ENCODE measurements around the gene LDLRAD4.

DNA sequence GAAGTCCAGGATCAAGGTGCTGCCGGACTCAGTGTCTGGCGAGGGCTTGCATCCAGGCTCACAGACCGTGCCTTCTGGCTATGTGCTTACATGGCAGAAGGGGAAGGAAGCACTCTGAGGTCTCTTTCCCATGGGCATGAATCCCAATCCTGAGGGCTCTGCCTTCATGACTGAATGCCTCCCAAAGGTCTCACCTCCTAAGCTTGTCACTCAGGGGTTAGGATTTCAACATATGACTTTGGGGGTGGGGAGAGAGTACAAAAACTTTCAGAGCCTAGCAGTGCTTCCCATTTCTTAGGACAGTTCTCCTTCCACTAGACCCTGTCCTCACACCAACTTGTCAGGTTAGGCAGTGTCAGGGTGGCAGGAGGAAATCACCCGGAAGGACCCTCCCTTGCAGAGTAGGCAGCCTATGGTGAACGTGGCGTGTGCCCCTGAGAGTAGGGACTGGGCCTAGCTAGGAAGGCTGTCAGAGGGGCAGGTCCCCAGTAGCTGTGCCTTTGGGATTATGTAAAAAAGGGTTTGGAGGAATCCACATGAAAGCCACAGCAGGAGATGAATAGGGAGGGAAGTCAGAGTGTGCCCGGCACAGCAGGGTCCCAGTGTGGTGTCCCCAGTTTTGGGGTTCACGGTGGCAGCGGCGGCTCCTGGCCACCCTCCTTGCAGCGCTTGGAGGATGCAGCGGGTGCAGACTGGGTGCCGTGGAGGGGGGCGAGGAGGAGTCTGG lies 233.3 kb downstream of the LDLRAD4 start:
- TF ChIP-seq EZH2 (IDR thresholded peaks at IDR 0.05) = no peak
- no peak for TF ChIP-seq POLR2AphosphoS5 (IDR thresholded peaks at IDR 0.05; ENCODE audit: borderline replicate concordance, low read depth, low read length)
- no peak for TF ChIP-seq FOXP2 (optimal IDR thresholded peaks at IDR 0.05; ENCODE audit: control extremely low read depth, extremely low read length, insufficient read depth)

Data from SK-N-MC (cell line).